ENCODE data around the gene ILDR2.

GRCh38 chr1:166875734-166876539 lies 99.4 kb downstream of the ILDR2 start, which contains the start of gene TADA1:
- TF ChIP-seq CTCF (IDR thresholded peaks at IDR 0.05; ENCODE audit: low read length): no peak; the same call in 1 of the 2 replicates
- TF ChIP-seq EZH2 (IDR thresholded peaks at IDR 0.05; ENCODE audit: borderline replicate concordance, low read length): no peak
